Memory B cell (primary cell): ENCODE measurements around the gene CXCL17.
"Not testable (repeated sequence)": the region's sequence is repeated elsewhere in the genome, so short reads cannot be mapped to it uniquely, and the experiment has no call there.

Experiments used
- ATAC-seq: fragments of 150-1000 bp; cut with Tn5 transposase; 2 replicates; pipeline ENCODE4 v1.10.0; 2021; ENCODE audit warnings: low read depth, mild to moderate bottlenecking, moderate library complexity
- DNase-seq, 2 donors: peaks; one replicate each; pipeline ENCODE4 v3.0.0; 2022; ENCODE audit warnings: low spot score in 2 of 2
- H3K27ac Mint-ChIP-seq: one replicate; pipeline ENCODE4 v1.8.0; 2022; ENCODE audit warnings: mild to moderate bottlenecking, moderate library complexity, mixed read lengths
- H3K27me3 Mint-ChIP-seq: one replicate; pipeline ENCODE4 v1.8.0; 2022; ENCODE audit warnings: mixed read lengths
- H3K36me3 Mint-ChIP-seq: one replicate; pipeline ENCODE4 v1.8.0; 2022; ENCODE audit warnings: mild to moderate bottlenecking, mixed read lengths
- H3K4me1 Mint-ChIP-seq: one replicate; pipeline ENCODE4 v1.8.0; 2022; ENCODE audit warnings: mixed read lengths
- H3K4me3 Mint-ChIP-seq: one replicate; pipeline ENCODE4 v1.8.0; 2022; ENCODE audit warnings: mild to moderate bottlenecking, moderate library complexity, mixed read lengths
- H3K9me3 Mint-ChIP-seq: one replicate; pipeline ENCODE4 v1.8.0; 2022; ENCODE audit warnings: mixed read lengths

The CXCL17 gene, protein sequence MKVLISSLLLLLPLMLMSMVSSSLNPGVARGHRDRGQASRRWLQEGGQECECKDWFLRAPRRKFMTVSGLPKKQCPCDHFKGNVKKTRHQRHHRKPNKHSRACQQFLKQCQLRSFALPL

DNA sequence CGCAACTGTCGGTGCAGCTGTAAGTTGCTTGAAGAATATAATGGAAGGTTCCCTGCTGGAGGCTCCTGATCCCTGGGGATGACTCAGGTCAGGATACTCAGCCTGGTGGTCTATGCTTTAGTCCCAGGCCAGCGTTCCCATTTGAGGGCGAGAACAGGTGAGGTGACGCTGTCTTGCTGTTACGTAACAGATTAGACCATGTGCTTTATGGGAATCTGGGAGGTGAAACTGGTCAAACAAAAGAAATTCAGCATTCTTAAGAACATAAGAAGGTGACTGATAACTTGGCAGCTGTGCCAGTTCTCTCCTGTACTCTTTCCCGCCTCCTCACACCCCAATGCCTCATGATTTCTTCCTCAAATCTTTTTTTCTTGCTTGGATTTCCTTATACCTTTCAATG, at the start of gene CXCL17:
Gene CXCL17 (minus strand): TSS at position 114 of the 400 bp plus-strand sequence. CDS start 114 bp downstream, outside the sequence.
- Mint-ChIP-seq H3K4me1 (peaks cover 9% of the 10 kb centered on the region), H3K4me3 (no peak within 1 kb of the TSS), H3K9me3 (no peaks in the 10 kb centered on the region), H3K27me3 (peaks cover 4% of the 10 kb centered on the region), H3K27ac (no peak within 1 kb of the TSS), H3K36me3 (no peaks in the 10 kb centered on the region)
- no peak for ATAC-seq
- no peak for DNase-seq

DNA sequence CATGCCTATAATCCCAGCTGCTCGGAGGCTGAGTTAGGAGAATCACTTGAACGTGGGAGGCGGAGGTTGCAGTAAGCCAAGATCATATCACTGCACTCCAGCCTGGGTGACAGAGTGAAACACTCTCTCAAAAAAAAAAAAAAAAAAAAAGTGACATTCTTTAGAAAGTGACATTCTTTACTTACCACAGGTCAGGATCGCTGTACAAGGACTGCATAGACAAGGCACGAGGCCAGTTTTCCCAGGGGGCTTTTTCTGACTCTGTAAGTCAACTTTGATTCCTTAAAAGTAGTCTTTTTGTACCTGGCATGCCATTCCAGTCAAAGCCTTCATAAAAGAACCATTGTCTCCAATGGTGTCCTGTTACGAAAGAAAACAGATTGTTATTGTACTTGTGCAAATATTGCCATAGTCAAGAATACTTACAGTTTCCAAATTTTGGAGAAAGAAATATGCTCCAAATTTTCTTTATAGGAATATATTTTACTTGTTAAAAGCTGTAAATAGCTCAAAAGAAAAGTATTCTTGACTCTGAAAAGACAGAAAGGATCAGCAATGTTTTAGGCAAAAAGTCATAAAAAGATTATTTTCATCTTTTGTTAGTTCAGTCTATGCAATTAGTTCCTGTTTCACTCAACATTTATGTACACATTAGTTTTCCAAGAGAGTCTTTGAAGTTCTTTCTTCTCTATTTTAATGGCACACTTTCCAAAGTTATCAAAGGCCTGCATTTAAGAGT, 46.2 kb upstream of the CXCL17 start:
- H3K9me3 Mint-ChIP-seq: no peaks in the 10 kb centered on the region
- no peak for ATAC-seq

DNA sequence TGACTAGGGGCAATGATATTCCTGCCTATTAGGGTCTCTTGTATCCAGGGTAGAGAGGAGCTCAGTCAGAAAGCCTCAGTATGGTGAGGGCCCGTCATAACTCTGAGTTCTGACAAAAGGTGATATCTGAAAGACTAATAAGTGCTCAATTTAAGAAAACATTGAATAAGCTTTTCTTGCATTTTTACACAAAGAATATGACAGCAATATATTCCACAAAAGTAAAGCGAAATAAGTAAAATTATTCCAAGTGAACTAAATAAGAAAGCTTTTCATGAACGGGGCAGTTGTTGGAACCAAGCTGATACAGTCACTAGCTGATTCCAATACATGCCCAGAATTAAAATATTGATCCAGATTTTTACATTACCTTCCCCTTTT, 45.0 kb upstream of the CXCL17 start:
- no peak overlapping the region for H3K27ac Mint-ChIP-seq
- H3K27me3 Mint-ChIP-seq: peaks cover 4% of the 10 kb centered on the region
- no peaks in the 10 kb centered on the region for H3K9me3 Mint-ChIP-seq
- H3K4me3 Mint-ChIP-seq: no peak overlapping the region
- ATAC-seq: no peak
- H3K36me3 Mint-ChIP-seq: peaks cover 7% of the 10 kb centered on the region
- H3K4me1 Mint-ChIP-seq: peaks cover 2% of the 10 kb centered on the region
- no peak for DNase-seq

More for the DNA sequence above, 46.2 kb upstream of the CXCL17 start:
- Mint-ChIP-seq H3K4me1 (no peaks in the 10 kb centered on the region), H3K27me3 (peaks cover 2% of the 10 kb centered on the region), H3K36me3 (peaks cover 5% of the 10 kb centered on the region), H3K4me3 (no peak overlapping the region), H3K27ac (no peak overlapping the region)
- DNase-seq: no peak

DNA sequence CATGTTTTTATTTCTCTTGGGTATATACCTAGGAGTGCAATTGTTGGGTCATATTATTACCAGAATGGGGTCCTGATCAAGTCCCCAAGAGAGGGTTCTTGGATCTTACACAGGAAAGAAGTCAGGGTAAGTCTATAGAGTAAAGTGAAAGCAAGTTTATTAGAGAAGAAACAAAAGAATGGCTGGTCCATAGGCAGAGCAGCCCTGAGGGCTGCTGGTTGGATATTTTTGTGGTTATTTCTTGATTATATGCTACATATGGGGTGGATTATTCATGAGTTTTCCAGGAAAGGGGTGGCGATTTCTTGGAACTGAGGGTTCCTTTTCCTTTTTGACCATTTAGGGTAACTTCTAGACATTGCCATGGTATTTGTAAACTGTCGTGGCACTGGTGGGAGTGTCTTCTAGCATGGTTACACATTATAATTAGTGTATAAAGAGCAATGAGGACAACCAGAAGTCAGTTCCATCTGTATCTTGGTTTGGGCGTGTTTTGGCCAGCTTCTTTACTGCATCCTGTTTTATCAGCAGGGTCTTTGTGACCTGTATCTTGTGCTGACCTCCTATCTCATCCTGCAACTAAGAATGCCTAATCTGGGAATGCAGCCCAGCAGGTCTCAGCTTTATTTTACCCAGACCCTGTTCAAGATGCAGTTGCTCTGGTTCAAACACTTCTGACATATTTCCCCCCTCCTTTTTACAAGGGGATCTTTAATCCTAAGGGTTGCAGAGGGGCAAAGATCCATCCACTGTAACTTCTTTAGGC, 44.5 kb upstream of the CXCL17 start:
- H3K4me1 Mint-ChIP-seq: peaks cover 2% of the 10 kb centered on the region
- no peak for ATAC-seq
- no peak overlapping the region for H3K4me3 Mint-ChIP-seq
- no peaks in the 10 kb centered on the region for H3K9me3 Mint-ChIP-seq
- DNase-seq: no peak
- peaks cover 4% of the 10 kb centered on the region for H3K27me3 Mint-ChIP-seq
- H3K36me3 Mint-ChIP-seq: peaks cover 7% of the 10 kb centered on the region
- no peak overlapping the region for H3K27ac Mint-ChIP-seq

DNA sequence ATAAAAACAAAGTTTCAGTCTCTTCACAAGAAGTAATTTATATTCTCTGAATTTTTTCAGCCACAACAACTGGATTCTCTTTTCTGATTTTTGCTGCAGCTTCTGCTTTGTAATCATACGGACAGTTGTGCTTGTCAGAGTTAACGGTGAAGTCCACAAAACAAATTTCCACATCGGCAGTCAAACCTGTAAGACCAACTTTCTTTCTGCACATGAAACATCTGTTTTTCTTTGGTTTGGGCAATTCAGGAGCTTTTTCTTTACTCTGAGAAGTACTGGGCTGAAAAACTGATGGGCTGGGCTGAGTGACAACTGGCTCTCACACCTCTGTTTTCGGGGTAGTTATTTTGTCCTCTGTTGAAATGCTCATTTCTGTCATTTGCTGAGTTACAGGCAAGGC, 42.3 kb upstream of the CXCL17 start:
- not testable (repeated sequence) for H3K27ac Mint-ChIP-seq, H3K9me3 Mint-ChIP-seq
- H3K4me1 Mint-ChIP-seq: peaks cover 12% of the 10 kb centered on the region

DNA sequence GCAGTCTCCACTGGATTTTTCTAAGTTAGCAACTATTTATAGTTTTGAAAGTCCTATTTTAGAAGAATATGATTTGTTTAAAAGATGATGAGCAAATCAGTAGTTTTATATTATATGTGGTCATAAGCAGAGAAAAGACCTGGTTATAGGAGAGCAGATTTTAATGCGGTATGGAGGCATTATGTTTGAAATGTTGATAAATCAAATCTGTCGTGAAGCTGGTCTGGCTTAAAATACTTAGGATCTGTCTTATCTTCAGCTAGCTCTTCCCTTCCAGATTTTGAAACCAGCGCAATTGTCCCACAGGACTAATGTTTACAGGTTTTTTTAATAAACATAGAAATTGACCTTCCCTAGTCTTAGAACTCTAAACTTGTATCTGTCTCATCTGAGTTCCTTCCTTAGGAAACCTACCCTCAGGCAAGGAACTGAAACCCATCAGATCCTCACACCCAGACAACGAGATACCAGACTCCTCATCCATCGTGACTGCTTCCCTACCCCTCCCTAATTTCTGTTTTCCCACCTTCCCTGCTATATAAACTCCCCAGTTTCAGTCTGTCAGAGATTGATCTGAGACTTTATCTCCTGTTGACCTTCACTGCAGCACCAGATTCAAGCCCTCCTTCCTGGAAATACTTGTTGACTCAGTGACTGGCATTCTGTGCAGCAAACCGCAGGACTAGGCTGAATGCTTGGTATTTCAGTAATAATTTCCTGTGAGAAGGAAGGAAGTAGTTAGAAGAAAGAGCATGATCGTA, 37.8 kb upstream of the CXCL17 start:
- Mint-ChIP-seq H3K27me3 (peaks cover 4% of the 10 kb centered on the region), H3K27ac (peak overlapping the region; percentile 4), H3K4me3 (peak overlapping the region; percentile 6), H3K9me3 (no peaks in the 10 kb centered on the region), H3K36me3 (peaks cover 2% of the 10 kb centered on the region), H3K4me1 (peaks cover 12% of the 10 kb centered on the region)
- no peak for ATAC-seq
- no peak for DNase-seq

More for the DNA sequence above, 42.3 kb upstream of the CXCL17 start:
- H3K36me3 Mint-ChIP-seq, DNase-seq, H3K27me3 Mint-ChIP-seq, ATAC-seq, H3K4me3 Mint-ChIP-seq: not testable (repeated sequence)

DNA sequence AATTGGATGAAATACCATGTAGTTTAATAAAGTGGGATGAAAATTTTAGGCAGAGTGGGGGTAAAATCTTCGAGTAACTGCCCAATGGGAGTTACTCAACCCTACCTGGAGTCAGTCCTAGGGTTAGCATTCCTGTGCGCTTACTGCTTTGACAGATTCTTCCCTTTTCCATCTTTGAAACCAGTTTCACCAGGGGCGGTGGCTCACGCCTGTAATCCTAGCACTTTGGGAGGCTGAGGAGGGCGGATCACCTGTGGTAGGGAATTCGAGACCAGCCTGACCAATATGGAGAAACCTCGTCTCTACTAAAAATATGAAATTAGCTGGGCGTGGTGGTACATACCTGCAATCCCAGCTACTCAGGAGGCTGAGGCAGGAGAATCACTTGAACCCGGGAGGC, 37.0 kb upstream of the CXCL17 start:
- Mint-ChIP-seq H3K27me3 (peaks cover 4% of the 10 kb centered on the region), H3K27ac (no peak overlapping the region), H3K4me3 (no peak overlapping the region), H3K36me3 (peaks cover 2% of the 10 kb centered on the region), H3K4me1 (peaks cover 12% of the 10 kb centered on the region), H3K9me3 (no peaks in the 10 kb centered on the region)
- DNase-seq (no peak), ATAC-seq (no peak)

DNA sequence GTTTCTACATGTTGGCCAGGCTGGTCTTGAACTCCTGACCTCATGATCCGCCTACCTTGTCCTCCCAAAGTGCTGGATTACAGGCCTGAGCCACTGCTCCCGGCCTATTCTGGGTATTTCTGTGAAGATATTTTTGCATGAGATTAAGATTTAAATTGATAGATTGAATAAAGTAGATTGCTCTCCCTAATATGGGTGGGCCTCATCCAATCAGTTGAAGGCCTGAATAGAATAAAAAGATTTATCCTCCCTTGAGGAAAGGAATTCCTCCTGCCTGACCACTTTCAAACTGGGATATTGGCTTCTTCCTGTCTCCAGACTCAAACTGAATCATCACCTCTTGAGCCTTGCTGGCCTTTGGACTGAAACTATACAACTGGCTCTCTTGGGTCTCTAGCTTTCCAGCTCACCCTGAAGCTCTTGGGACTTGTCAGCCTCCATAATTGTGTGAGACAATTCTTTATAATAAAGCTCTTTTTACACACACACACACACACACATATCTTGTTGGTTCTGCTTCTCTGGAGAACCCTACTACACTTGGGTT, 36.1 kb upstream of the CXCL17 start:
- ATAC-seq (no peak), DNase-seq (no peak)
- H3K4me3 Mint-ChIP-seq: no peak overlapping the region
- H3K27ac Mint-ChIP-seq: no peak overlapping the region
- peaks cover 2% of the 10 kb centered on the region for H3K36me3 Mint-ChIP-seq
- peaks cover 2% of the 10 kb centered on the region for H3K27me3 Mint-ChIP-seq
- H3K4me1 Mint-ChIP-seq: peaks cover 12% of the 10 kb centered on the region
- H3K9me3 Mint-ChIP-seq: no peaks in the 10 kb centered on the region

DNA sequence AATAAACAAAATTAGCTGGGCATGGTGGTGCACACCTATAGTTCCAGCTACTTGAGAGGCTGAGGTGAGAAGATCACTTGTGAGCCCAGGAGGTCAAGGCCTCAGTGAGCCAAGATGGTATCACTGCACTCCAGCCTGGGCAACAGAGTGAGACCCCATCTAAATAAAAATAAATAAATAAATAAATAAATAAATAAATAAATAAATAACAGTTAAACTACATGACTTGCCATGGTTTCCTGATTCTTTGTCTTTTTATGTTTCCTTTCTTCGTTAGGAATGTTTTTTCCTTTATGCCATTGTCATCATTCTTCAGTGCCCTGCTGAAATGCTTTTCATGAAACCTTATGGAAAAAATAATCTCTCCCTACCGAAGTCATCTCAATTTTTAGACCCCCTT, 35.2 kb upstream of the CXCL17 start:
- no peak overlapping the region for H3K27ac Mint-ChIP-seq
- ATAC-seq (no peak), DNase-seq (no peak)
- no peaks in the 10 kb centered on the region for H3K36me3 Mint-ChIP-seq
- H3K4me1 Mint-ChIP-seq: peaks cover 10% of the 10 kb centered on the region
- no peaks in the 10 kb centered on the region for H3K9me3 Mint-ChIP-seq
- no peak overlapping the region for H3K4me3 Mint-ChIP-seq
- no peaks in the 10 kb centered on the region for H3K27me3 Mint-ChIP-seq

DNA sequence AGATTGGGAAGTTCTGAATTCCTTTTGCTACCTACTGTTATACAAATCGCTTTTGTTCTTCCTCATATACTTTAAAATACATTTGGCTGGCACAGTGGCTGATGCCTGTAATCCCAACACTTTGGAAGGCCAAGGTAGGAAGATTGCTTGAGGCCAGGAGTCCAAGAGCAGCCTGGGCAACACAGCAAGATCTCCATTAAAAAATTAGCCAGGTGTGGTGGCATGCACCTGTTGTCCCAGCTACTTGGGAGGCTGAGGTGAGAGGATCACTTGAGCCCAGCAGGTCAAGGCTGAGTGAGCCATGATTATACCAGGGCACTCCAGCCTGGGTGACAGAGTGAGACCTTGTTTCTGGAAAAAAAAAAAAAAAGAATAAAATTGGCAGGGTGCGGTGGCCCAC, 34.4 kb upstream of the CXCL17 start:
- Mint-ChIP-seq H3K9me3 (no peaks in the 10 kb centered on the region), H3K27ac (no peak overlapping the region), H3K4me1 (peaks cover 10% of the 10 kb centered on the region), H3K27me3 (no peaks in the 10 kb centered on the region), H3K36me3 (no peaks in the 10 kb centered on the region), H3K4me3 (no peak overlapping the region)
- ATAC-seq (no peak), DNase-seq (no peak)

DNA sequence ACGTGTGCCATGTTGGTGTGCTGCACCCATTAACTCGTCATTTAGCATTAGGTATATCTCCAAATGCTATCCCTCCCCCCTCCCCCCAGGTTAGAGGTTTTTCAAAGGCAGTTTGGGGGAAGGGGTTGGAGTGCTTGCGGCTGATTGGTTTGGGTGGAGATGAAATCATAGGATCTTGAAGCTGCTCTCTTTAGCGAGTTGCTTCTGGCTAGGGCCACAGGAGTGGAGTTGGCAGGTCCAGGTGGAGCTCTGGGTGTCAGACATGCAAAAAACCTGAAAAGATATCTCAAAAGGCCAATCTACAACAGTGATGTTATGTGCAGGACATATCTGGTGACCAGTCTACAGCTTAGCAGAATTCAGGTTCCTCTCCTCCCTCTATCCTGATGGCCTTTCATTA, 32.6 kb upstream of the CXCL17 start:
- DNase-seq (no peak), ATAC-seq (no peak)
- Mint-ChIP-seq H3K27ac (no peak overlapping the region), H3K36me3 (no peaks in the 10 kb centered on the region), H3K4me3 (no peak overlapping the region), H3K9me3 (no peaks in the 10 kb centered on the region), H3K27me3 (no peaks in the 10 kb centered on the region), H3K4me1 (no peaks in the 10 kb centered on the region)

DNA sequence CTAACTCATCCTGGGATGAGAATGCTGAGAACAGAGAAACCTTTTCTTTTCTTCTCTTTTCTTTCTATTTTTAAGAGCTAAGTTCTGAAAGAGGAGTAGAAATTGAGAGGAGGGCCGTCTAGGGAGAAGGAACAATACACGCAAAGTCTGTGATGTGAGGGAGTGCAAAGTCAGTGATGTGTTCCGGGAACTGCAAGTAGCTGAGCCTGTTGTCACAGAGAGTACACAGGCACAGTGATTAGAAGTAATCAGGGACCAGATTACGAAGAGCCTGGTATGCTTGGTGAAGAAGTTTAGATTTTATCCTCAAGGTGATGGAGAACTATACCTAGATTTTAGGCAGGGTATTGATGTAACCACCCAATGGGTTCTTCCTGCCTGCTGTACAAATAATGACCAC, 32.0 kb upstream of the CXCL17 start:
- no peaks in the 10 kb centered on the region for H3K27me3 Mint-ChIP-seq
- no peak overlapping the region for H3K4me3 Mint-ChIP-seq
- H3K4me1 Mint-ChIP-seq: no peaks in the 10 kb centered on the region
- ATAC-seq: no peak
- DNase-seq: no peak
- no peak overlapping the region for H3K27ac Mint-ChIP-seq
- no peaks in the 10 kb centered on the region for H3K36me3 Mint-ChIP-seq
- H3K9me3 Mint-ChIP-seq: no peaks in the 10 kb centered on the region

DNA sequence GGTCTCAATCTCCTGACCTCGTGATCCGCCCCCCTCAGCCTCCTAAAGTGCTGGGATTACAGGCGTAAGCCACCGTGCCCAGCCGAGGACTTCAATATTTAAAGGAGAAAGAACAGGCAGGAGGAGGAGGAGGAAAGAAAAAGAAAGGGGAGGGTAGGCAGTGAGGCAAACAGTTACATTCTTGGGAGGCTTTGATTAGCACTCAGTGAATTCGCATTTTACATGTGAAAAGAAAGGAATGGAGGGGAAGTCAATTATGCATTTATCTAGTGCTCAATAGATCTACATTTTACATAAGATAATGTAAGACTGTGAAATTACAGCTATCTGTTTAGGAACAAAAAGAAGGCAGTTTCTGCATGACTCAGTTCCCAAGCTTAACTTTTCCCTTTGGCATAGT, 30.9 kb upstream of the CXCL17 start:
- no peak overlapping the region for H3K4me3 Mint-ChIP-seq
- ATAC-seq: no peak
- H3K27ac Mint-ChIP-seq: no peak overlapping the region
- H3K36me3 Mint-ChIP-seq: no peaks in the 10 kb centered on the region
- no peaks in the 10 kb centered on the region for H3K27me3 Mint-ChIP-seq
- DNase-seq: no peak
- no peaks in the 10 kb centered on the region for H3K4me1 Mint-ChIP-seq
- H3K9me3 Mint-ChIP-seq: no peaks in the 10 kb centered on the region
